RWPE1 (cell line): ENCODE measurements around the gene SENP3.

ENCODE experiments used
- CTCF ChIA-PET: fragments of 350-600 bp; sonication (Branson Sonifier 250); formaldehyde crosslinking; extraction: SDS; loops from one replicate; lab custom pipeline; 2021; lab: Yijun Ruan, JAX
- POLR2A ChIA-PET: fragments of 400-600 bp; formaldehyde crosslinking; extraction: SDS; loops from one replicate; lab custom pipeline; 2020; ENCODE audit warnings: antibody characterized with exemption; ENCODE audit not compliant: low non-redundant PET; lab: Yijun Ruan, JAX
- DNase-seq: peaks from one replicate; pipeline ENCODE4 v3.0.0; 2012; ENCODE audit warnings: low spot score
- H3K27ac ChIP-seq: fragments of 450-650 bp; 2 replicates; pipeline ENCODE4 v1.5.1; 2017
- CTCF ChIP-seq: fragments of 450-650 bp; conservative IDR thresholded peaks from 2 replicates; pipeline ENCODE4 v1.5.1; 2017; ENCODE audit warnings: low read depth, mild to moderate bottlenecking

The SENP3 gene

DNA sequence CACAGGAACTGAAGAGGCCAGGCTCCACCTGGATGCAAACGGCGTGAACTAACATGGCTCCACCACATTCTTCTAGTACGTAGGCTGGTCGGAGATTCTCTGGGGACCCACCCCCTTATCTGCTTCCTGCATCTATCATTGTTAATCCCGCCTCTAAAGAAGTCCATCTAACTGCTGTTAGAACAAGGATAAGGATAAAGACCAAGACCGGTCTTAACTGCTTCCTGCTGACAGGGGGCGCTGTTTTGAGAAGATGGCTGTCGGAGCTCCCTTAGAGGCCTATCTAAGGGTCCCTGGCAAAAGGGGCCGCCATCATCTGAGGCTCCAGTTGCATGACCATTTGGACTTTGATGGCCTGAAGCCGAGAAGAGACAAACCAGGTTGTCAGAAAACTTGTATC, 38.7 kb upstream of the SENP3 start:
- no peak overlapping the region for H3K27ac ChIP-seq
- CTCF ChIA-PET, result interaction anchor here (0.5 to 0.9 kb wide), 3 partner anchors 11 to 25 kb away, joined by 4 to 6 read pairs (median 4); no protein-coding TSS in a partner anchor
- POLR2A ChIA-PET, result no interaction called here
- no peak; the same call in 1 of the 2 replicates for TF ChIP-seq CTCF
- DNase-seq, result no peak

DNA sequence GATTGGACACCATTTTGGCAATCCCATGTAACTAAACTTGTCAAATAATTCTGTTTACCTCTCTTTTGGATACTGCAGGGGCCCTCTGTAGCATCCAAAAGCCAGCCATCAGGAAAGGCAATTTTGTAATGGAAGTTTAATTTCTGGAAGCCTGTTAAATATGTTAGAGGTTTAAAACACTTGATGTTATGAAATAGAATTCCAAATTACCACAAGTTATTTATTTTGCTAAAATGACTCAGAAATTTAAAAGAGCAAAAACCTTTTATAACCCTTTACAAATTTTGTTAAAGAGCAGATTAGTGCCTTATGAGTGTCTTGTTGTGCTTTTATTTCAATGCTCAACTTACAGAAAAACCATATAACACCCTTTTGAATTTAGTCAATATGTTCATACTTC, 32.9 kb upstream of the SENP3 start:
- no peak for DNase-seq
- TF ChIP-seq CTCF, result no peak
- POLR2A ChIA-PET, result no interaction called here
- no peak overlapping the region for H3K27ac ChIP-seq
- CTCF ChIA-PET, result no interaction called here

DNA sequence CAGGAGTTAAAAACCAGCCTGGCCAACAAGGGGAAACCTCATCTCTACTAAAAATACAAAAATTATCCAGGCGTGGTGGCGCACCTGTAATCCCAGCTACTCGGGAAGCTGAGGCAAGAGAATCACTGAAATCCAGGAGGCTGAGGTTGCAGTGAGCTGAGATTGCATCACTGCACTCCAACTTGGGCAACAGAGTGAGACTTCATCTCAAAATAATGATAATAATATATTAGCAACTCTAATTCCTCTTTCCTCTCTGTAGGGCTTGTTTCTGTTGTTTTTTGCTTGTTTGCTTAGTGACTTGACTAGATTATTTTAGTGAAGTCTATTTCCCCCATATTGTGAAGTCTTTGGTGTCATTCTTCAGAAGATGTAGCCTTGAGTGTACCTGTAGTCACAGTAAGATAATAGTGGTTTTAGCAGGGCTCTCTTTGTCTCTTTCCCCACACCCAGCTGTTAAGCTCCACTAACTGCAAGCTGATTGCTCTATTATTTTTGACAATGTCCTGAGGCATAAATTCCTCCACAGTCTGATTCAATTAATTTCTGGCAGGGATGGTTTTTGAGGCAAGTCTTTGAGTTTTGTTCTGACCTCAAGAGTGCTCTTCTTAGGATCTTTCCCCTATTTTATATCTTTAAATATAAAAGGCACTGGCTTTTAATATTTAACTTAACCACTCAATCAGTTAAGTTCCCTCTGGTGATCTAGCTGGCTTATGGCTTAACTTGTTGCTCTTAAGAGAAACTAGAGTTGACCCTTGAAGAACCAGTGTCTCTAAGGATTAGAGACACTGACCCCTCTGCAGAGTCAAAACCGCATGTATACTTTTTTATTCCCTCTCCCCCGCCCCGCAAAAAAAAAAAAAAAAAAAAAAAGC, 31.5 kb upstream of the SENP3 start:
- DNase-seq, result no peak
- TF ChIP-seq CTCF, result no peak
- ChIA-PET CTCF (interaction anchor here (0.6 to 0.7 kb wide), 2 partner anchors 177 to 674 kb away, joined by 4 read pairs; no protein-coding TSS in a partner anchor), POLR2A (no interaction called here)
- H3K27ac ChIP-seq, result no peak overlapping the region

DNA sequence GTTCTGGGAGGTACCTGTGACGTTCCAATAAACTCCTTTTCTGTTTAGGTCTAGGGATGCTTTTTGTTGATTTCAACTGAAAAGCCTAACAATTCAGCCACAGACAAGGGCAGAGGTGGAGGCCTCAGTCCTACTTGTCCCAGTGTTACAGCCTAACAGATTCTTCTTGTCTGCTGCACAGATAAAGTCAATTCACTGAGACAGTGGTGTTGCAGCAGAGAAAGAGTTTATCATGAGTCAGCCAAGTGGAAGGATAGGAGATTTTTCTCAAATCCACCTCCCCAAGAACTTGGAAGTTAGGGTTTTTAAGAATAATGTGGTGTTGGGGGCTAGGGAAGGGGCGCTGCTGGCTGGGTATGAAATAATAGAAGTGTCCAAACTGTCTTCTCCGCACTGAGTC, 23.7 kb upstream of the SENP3 start:
- DNase-seq, result no peak
- CTCF ChIA-PET, result no interaction called here
- no peak for TF ChIP-seq CTCF
- no peak overlapping the region for H3K27ac ChIP-seq
- POLR2A ChIA-PET, result no interaction called here

DNA sequence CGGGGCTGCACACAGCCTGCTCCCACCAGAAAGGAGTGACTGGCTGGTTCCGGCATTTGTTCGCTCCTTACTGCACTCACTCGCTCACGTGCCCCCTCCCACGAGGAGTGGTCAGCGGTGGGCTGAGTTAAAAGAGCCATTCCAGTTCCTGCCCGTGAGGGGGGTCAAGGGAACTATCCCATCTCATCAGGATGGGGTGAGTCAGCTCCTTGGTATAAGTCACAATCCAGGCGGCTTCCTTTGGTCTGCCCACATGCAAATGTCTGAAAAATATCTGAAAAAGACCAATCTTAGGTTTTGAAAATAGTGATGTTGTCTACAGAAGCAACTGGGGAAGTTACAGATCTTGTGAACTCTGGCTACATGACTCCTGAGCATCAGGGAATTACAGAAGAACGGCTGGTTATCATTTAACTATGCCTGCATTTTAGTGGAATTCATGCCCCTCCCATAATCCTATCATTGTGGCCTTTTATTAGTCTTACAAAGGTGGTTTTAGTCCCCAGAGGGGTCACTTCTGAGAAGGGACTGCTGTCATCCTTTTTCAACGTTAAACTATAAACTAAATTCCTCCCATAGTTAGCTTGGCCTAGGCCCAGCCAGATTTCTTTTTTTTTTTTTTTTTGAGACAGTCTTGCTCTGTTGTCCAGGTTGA, 22.7 kb upstream of the SENP3 start:
- no peak for DNase-seq
- no peak for TF ChIP-seq CTCF
- H3K27ac ChIP-seq, result no peak overlapping the region
- ChIA-PET CTCF (no interaction called here), POLR2A (no interaction called here)

DNA sequence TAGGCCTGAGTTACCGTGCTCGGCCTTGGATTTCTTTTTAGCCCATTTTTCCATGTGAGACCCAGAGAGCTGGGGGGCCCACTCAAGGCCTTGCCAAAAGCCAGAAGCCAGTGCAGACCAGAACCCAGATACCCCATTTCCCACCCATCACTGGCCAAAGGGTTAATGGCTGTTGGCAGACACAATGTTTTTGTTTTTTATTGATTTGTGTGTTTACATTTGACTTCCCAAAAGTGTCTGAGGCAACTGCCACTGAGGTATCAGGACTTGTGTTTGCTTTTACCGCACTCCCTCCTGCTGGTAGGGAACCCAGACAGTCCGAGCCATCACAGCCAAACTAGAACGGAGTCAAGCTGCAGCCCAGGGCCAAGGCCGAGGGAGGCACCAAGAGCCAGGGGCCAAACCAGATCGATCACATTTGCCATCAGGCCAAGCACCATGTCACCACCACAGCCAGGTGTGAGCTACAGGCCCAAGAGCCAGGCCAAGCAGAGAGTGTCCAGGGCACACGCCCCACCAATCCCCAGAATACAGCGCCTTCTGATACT, 20.6 kb upstream of the SENP3 start:
- no peak for DNase-seq
- TF ChIP-seq CTCF, result no peak
- H3K27ac ChIP-seq, result no peak overlapping the region
- ChIA-PET CTCF (interaction anchor here (0.6 to 0.7 kb wide), 2 partner anchors 9 to 11 kb away, joined by 3 read pairs; no protein-coding TSS in a partner anchor), POLR2A (no interaction called here)
